DND-41 (cell line): ENCODE data around the gene LRP5.
"Not testable (repeated sequence)": the region's sequence is repeated elsewhere in the genome, so short reads cannot be mapped to it uniquely, and the experiment has no call there.

ENCODE experiments used
- ATAC-seq: fragments of 200-7000 bp; cut with Tn5 transposase; 3 replicates; pipeline ENCODE4 v1.9.1; 2021; ENCODE audit warnings: low read depth; ENCODE audit not compliant: insufficient read depth
- DNase-seq: peaks from one replicate; pipeline ENCODE4 v3.0.0-alpha.2; 2020
- H2AFZ ChIP-seq: 2 replicates; pipeline ENCODE4 v1.6.0; 2012; ENCODE audit warnings: low read depth, low read length
- H3K27ac ChIP-seq: 2 replicates; pipeline ENCODE4 v1.5.1; 2012; ENCODE audit warnings: low read length, inconsistent platforms
- H3K27me3 ChIP-seq: fragments of 200-600 bp; sonication (generic); 2 replicates; pipeline ENCODE4 v1.6.0; 2012; ENCODE audit warnings: low read length, mild to moderate bottlenecking, inconsistent platforms; ENCODE audit not compliant: insufficient read depth, poor library complexity
- H3K36me3 ChIP-seq: 2 replicates; pipeline ENCODE4 v1.5.1; 2012; ENCODE audit warnings: low read length, inconsistent platforms; ENCODE audit not compliant: insufficient read depth
- H3K4me1 ChIP-seq: 2 replicates; pipeline ENCODE4 v1.5.1; 2012; ENCODE audit warnings: mild to moderate bottlenecking, low read length; ENCODE audit not compliant: insufficient read depth
- H3K4me2 ChIP-seq: 2 replicates; pipeline ENCODE4 v1.6.0; 2012; ENCODE audit warnings: mild to moderate bottlenecking, moderate library complexity, low read length, inconsistent platforms; ENCODE audit not compliant: insufficient read depth
- H3K4me3 ChIP-seq, 2 experiments: fragments of 200-600 bp in 1 of 2; shearing (Covaris generic) in 1 of 2; 2 replicates each; pipeline ENCODE4 v1.5.1; 2012 to 2016; ENCODE audit warnings: inconsistent platforms in 2 of 2, low read length in 2 of 2, mild to moderate bottlenecking in 2 of 2, low read depth in 1 of 2, moderate library complexity in 1 of 2
- H3K79me2 ChIP-seq: 2 replicates; pipeline ENCODE4 v1.6.0; 2012; ENCODE audit warnings: low read length, inconsistent platforms; ENCODE audit not compliant: insufficient read depth
- H3K9ac ChIP-seq: 2 replicates; pipeline ENCODE4 v1.6.0; 2012; ENCODE audit warnings: low read depth, mild to moderate bottlenecking, inconsistent platforms, low read length, moderate library complexity
- H3K9me3 ChIP-seq: 2 replicates; pipeline ENCODE4 v1.5.1; 2012; ENCODE audit warnings: low read length, moderate library complexity, mild to moderate bottlenecking, inconsistent platforms; ENCODE audit not compliant: insufficient read depth, severe bottlenecking
- H4K20me1 ChIP-seq: 2 replicates; pipeline ENCODE4 v1.6.0; 2012; ENCODE audit warnings: low read length; ENCODE audit not compliant: insufficient read depth
- EZH2 ChIP-seq: IDR thresholded peaks from 3 replicates; pipeline ENCODE4 v1.6.1; 2012; ENCODE audit warnings: borderline replicate concordance, low read depth, mild to moderate bottlenecking, moderate library complexity, low read length, inconsistent platforms; ENCODE audit not compliant: severe bottlenecking
- TF ChIP-seq, protein P1 (sequence below): IDR thresholded peaks from 2 replicates; pipeline ENCODE4 v1.5.1; 2012; ENCODE audit warnings: borderline replicate concordance, low read length, moderate library complexity, mild to moderate bottlenecking; ENCODE audit not compliant: poor library complexity, severe bottlenecking; ENCODE audit errors: extremely low read depth

The LRP5 gene

GRCh38 chr11:68342459-68343158 lies 30.2 kb downstream of the LRP5 start:
- no peaks in the 10 kb centered on the region for H3K27me3 ChIP-seq
- no peak overlapping the region for H3K4me3 ChIP-seq
- no peak for TF ChIP-seq EZH2
- TF ChIP-seq, protein P1, sequence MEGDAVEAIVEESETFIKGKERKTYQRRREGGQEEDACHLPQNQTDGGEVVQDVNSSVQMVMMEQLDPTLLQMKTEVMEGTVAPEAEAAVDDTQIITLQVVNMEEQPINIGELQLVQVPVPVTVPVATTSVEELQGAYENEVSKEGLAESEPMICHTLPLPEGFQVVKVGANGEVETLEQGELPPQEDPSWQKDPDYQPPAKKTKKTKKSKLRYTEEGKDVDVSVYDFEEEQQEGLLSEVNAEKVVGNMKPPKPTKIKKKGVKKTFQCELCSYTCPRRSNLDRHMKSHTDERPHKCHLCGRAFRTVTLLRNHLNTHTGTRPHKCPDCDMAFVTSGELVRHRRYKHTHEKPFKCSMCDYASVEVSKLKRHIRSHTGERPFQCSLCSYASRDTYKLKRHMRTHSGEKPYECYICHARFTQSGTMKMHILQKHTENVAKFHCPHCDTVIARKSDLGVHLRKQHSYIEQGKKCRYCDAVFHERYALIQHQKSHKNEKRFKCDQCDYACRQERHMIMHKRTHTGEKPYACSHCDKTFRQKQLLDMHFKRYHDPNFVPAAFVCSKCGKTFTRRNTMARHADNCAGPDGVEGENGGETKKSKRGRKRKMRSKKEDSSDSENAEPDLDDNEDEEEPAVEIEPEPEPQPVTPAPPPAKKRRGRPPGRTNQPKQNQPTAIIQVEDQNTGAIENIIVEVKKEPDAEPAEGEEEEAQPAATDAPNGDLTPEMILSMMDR, result no peak
- DNase-seq, result no peak
- H3K79me2 ChIP-seq, result peaks cover 27% of the 10 kb centered on the region
- no peak for ATAC-seq
- H3K9me3 ChIP-seq, result no peaks in the 10 kb centered on the region
- peaks cover 3% of the 10 kb centered on the region; the same call in 1 of the 2 replicates for H3K4me1 ChIP-seq
- peaks cover 2% of the 10 kb centered on the region; the same call in 1 of the 2 replicates for H3K36me3 ChIP-seq
- H3K27ac ChIP-seq, result no peak overlapping the region
- peaks cover 43% of the 10 kb centered on the region for H4K20me1 ChIP-seq
- H3K9ac ChIP-seq, result no peak overlapping the region
- no peak overlapping the region for H3K4me2 ChIP-seq
- no peak overlapping the region for H2AFZ ChIP-seq

- peaks cover 45% of the 10 kb centered on the region for H4K20me1 ChIP-seq
- H3K9me3 ChIP-seq, result no peaks in the 10 kb centered on the region
- no peak overlapping the region for H3K9ac ChIP-seq
- no peak overlapping the region for H3K4me2 ChIP-seq
- DNase-seq (no peak), ATAC-seq (no peak)
- H3K36me3 ChIP-seq, result peaks cover 7% of the 10 kb centered on the region
- H2AFZ ChIP-seq, result no peak overlapping the region
- H3K4me3 ChIP-seq, result no peak overlapping the region
- peaks cover 24% of the 10 kb centered on the region for H3K79me2 ChIP-seq
- H3K27ac ChIP-seq, result no peak overlapping the region
- H3K27me3 ChIP-seq, result no peaks in the 10 kb centered on the region
- peaks cover 3% of the 10 kb centered on the region; the same call in 1 of the 2 replicates for H3K4me1 ChIP-seq
- TF ChIP-seq EZH2, result no peak
- TF ChIP-seq, protein P1, result no peak
Observed at GRCh38 chr11:68343761-68344256, 31.4 kb downstream of the LRP5 start.

GRCh38 chr11:68344821-68345220 lies 32.4 kb downstream of the LRP5 start:
- not testable (repeated sequence) for H3K4me1 ChIP-seq
- H4K20me1 ChIP-seq, result peaks cover 50% of the 10 kb centered on the region

DNA sequence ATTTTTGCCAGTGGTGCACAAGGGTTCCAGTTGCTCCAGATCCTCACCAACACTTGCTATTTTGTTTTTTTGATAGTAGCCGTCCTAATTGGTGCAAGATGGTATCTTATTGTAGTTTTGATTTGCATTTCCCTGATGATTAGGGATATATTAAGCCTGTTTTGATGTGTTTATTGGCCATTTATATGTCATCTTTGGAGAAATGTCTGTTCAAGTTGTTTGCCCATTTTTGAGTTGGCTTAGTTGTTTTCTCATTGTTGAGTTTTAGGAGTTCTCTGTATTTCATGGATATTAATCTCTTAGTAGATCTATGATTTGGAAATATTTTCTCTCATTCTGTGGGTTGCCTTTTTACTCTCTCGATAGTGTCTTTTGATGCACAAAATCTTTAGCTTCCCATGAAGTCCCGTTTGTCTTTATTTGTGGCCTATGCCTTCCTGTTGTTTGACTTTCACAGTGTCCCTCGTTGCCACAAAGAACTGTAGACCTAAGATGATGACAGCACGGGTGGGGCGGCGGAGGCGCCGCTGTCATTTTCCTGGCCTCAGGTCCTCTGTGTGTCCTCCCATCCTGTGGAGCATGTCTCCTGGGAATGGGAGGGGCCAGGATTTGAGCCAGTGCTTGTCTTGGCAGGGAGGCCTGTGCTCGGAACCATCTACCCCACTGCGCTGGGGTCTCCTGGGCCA lies 33.5 kb downstream of the LRP5 start:
- Histone ChIP-seq H3K4me1 (no peaks in the 10 kb centered on the region), H4K20me1 (peaks cover 54% of the 10 kb centered on the region), H3K27me3 (no peaks in the 10 kb centered on the region), H3K9me3 (no peaks in the 10 kb centered on the region), H3K36me3 (peaks cover 22% of the 10 kb centered on the region), H3K27ac (no peak overlapping the region), H3K79me2 (peaks cover 19% of the 10 kb centered on the region), H3K9ac (no peak overlapping the region), H3K4me2 (no peak overlapping the region), H3K4me3 (no peak overlapping the region), H2AFZ (no peak overlapping the region)
- no peak for DNase-seq
- TF ChIP-seq, protein P1, result no peak
- no peak for TF ChIP-seq EZH2
- no peak for ATAC-seq

More at GRCh38 chr11:68344821-68345220, 32.4 kb downstream of the LRP5 start:
- not testable (repeated sequence) for H3K9ac ChIP-seq, H3K27me3 ChIP-seq, H2AFZ ChIP-seq, H3K27ac ChIP-seq, H3K4me3 ChIP-seq, ATAC-seq, H3K9me3 ChIP-seq, H3K4me2 ChIP-seq, DNase-seq
- Histone ChIP-seq H3K36me3 (peaks cover 13% of the 10 kb centered on the region), H3K79me2 (peaks cover 24% of the 10 kb centered on the region)
